ENCODE data around the gene ZNF189.

ZNF189 gene

GRCh38 chr9:101458963-101459631 is 60.4 kb downstream of the ZNF189 start:
- H4K20me1 ChIP-seq (ENCODE audit: insufficient read depth, low read length), result no peaks in the 10 kb centered on the region
- no peaks in the 10 kb centered on the region for H3K9me3 ChIP-seq (ENCODE audit: insufficient read depth, low read length, severe bottlenecking)
- H3K27ac ChIP-seq (ENCODE audit: low read length), result no peak overlapping the region
- H3K4me3 ChIP-seq (ENCODE audit: low read depth in 1 of 2, low read length in 2 of 2), result no peak overlapping the region
- no peaks in the 10 kb centered on the region for H3K4me1 ChIP-seq (ENCODE audit: insufficient read depth, low read length)
- ATAC-seq (ENCODE audit: insufficient read depth, low read depth) (peak; percentile 85), DNase-seq (no peak)
- no peak overlapping the region for H2AFZ ChIP-seq (ENCODE audit: low read depth, low read length)
- no peaks in the 10 kb centered on the region for H3K79me2 ChIP-seq (ENCODE audit: insufficient read depth, low read length)
- H3K36me3 ChIP-seq (ENCODE audit: insufficient read depth, low read length), result no peaks in the 10 kb centered on the region
- no peak overlapping the region for H3K4me2 ChIP-seq (ENCODE audit: insufficient read depth, low read length)
- TF ChIP-seq EZH2 (IDR thresholded peaks at IDR 0.05; ENCODE audit: borderline replicate concordance, low read depth, low read length, severe bottlenecking) (no peak), CTCF (IDR thresholded peaks at IDR 0.05; ENCODE audit: borderline replicate concordance, extremely low read depth, low read length, poor library complexity, severe bottlenecking) (peak; percentile 65)
- no peaks in the 10 kb centered on the region for H3K27me3 ChIP-seq (ENCODE audit: insufficient read depth, low read length, poor library complexity)
- H3K9ac ChIP-seq (ENCODE audit: low read depth, low read length), result no peak overlapping the region
